ENCODE measurements around the gene ADM5. TPM values are rescaled to one million over a fixed set of nuclear protein-coding genes. Genes with fewer than 3 reads are reported as not detected.
A peak's percentile ranks its signal among the peaks of the same experiment; 100 is the strongest.

The ADM5 gene
- total and polyA plus RNA-seq, 10 of the 15 experiments (the other 5 are each of a cell fraction or from before 2014, with no cell fraction given): 0.05 to 6.0 (median 1.2) TPM; not detected in 1

- TF ChIP-seq ATF3 (IDR thresholded peaks at IDR 0.05; ENCODE audit: borderline replicate concordance, extremely low read depth, low read depth, low read length) (no peak), ZNF687 (IDR thresholded peaks at IDR 0.05) (peak; percentile 52), CTCF (IDR thresholded peaks at IDR 0.05 in 2 of 3, conservative IDR thresholded peaks at IDR 0.05 in 1 of 3; ENCODE audit: control insufficient read depth in 2 of 3, extremely low read depth in 1 of 3, insufficient read depth in 1 of 3, low read depth in 3 of 3, low read length in 3 of 3) (peak; percentile 64 to 81 (median 73)), BACH1 (IDR thresholded peaks at IDR 0.05; ENCODE audit: borderline replicate concordance) (no peak), POLR2A (IDR thresholded peaks at IDR 0.05; ENCODE audit: low read depth, low read length) (peak; percentile 38), PKNOX1 (IDR thresholded peaks at IDR 0.05) (no peak), ZBED1 (IDR thresholded peaks at IDR 0.05; ENCODE audit: borderline replicate concordance) (no peak), MLLT1 (IDR thresholded peaks at IDR 0.05) (no peak; the same call in 1 of the 2 replicates), CBX5 (IDR thresholded peaks at IDR 0.05; ENCODE audit: low read depth) (no peak), STAT1 (conservative IDR thresholded peaks at IDR 0.05) (no peak), BRCA1 (IDR thresholded peaks at IDR 0.05; ENCODE audit: low read depth, low read length) (no peak), KAT2A (conservative IDR thresholded peaks at IDR 0.05; ENCODE audit: control insufficient read depth, low read depth, low read length) (no peak), IKZF2 (IDR thresholded peaks at IDR 0.05) (0 out of 4 replicates have a peak, but pooled peaks have one; percentile 25 to 27), ETV6 (conservative IDR thresholded peaks at IDR 0.05 in 1 of 2, IDR thresholded peaks at IDR 0.05 in 1 of 2; ENCODE audit: borderline replicate concordance in 1 of 2, low read depth in 1 of 2) (no peak), BCL3 (IDR thresholded peaks at IDR 0.05; ENCODE audit: borderline replicate concordance, insufficient read depth, low read depth, low read length, poor library complexity, severe bottlenecking) (no peak), KDM1A (IDR thresholded peaks at IDR 0.05; ENCODE audit: borderline replicate concordance) (no peak), FOXM1 (IDR thresholded peaks at IDR 0.05; ENCODE audit: low read depth, low read length) (peak; percentile 73; the same call in 1 of the 2 replicates), YY1 (IDR thresholded peaks at IDR 0.05; ENCODE audit: low read depth, low read length) (peak; percentile 7; the same call in 1 of the 2 replicates), RUNX3 (IDR thresholded peaks at IDR 0.05; ENCODE audit: low read length) (peak; percentile 69)
These were observed 11.3 kb upstream of the ADM5 start (continued) for GRCh38 chr19:49677901-49678674.
